Spleen (tissue), 11 donors: ENCODE measurements around the gene SRI. TPM values are rescaled to one million over a fixed set of nuclear protein-coding genes. Genes with fewer than 3 reads are reported as not detected.
"Not testable (repeated sequence)": the region's sequence is repeated elsewhere in the genome, so short reads cannot be mapped to it uniquely, and the experiment has no call there.

Experiments used
- DNase-seq: peaks from one replicate; pipeline ENCODE4 v3.0.0-alpha.2; 2020
- H3K27ac ChIP-seq, 8 donors: fragments of 200-600 bp; sonication (generic) in 7 of 8; 1 replicate in 4 of 8; 2 replicates in 4 of 8; pipeline versions ENCODE4 v1.5.0 to v1.8.0; 2016 to 2021; ENCODE audit warnings: inconsistent platforms in 4 of 8, mild to moderate bottlenecking in 4 of 8, moderate library complexity in 1 of 8
- H3K27me3 ChIP-seq, 7 donors: fragments of 200-600 bp; sonication (generic) in 6 of 7; replicated peaks in 1 of 7; 1 replicate in 4 of 7; 2 replicates in 3 of 7; pipeline versions ENCODE4 v1.5.0 to v1.8.0; 2016 to 2021; ENCODE audit warnings: inconsistent platforms in 3 of 7, mild to moderate bottlenecking in 1 of 7
- H3K36me3 ChIP-seq, 6 donors: fragments of 200-600 bp; sonication (generic) in 5 of 6; 1 replicate in 4 of 6; 2 replicates in 2 of 6; pipeline versions ENCODE4 v1.5.0 to v1.8.0; 2016 to 2021; ENCODE audit warnings: inconsistent platforms in 2 of 6
- H3K4me1 ChIP-seq, 6 donors: fragments of 200-600 bp; sonication (generic) in 5 of 6; 1 replicate in 3 of 6; 2 replicates in 3 of 6; pipeline versions ENCODE4 v1.5.0 to v1.8.0; 2016 to 2021; ENCODE audit warnings: inconsistent platforms in 3 of 6
- H3K4me3 ChIP-seq, 8 donors: fragments of 200-600 bp; sonication (generic) in 7 of 8; 1 replicate in 4 of 8; 2 replicates in 4 of 8; pipeline versions ENCODE4 v1.5.0 to v1.8.0; 2016 to 2021; ENCODE audit warnings: inconsistent platforms in 4 of 8, mild to moderate bottlenecking in 4 of 8, moderate library complexity in 2 of 8
- H3K9me3 ChIP-seq, 8 donors: fragments of 200-600 bp; sonication (generic) in 7 of 8; 1 replicate in 4 of 8; 2 replicates in 4 of 8; pipeline versions ENCODE4 v1.5.0 to v1.8.0; 2016 to 2021; ENCODE audit warnings: inconsistent platforms in 4 of 8
- CTCF ChIP-seq, 11 experiments: fragments of 200-600 bp in 7 of 11; fragments of 450-650 bp in 4 of 11; sonication (generic) in 4 of 11; IDR thresholded peaks in 8 of 11; conservative IDR thresholded peaks in 3 of 11; 1 replicate in 7 of 11; 2 replicates in 4 of 11; pipeline versions ENCODE4 v1.4.0 to v1.8.0; 2016 to 2021; ENCODE audit warnings: antibody characterized with exemption in 11 of 11, inconsistent platforms in 4 of 11, mild to moderate bottlenecking in 1 of 11
- POLR2A ChIP-seq, 3 donors: fragments of 450-650 bp; IDR thresholded peaks; one replicate each; pipeline ENCODE4 v1.5.1; 2017; ENCODE audit warnings: antibody characterized with exemption in 3 of 3, mild to moderate bottlenecking in 1 of 3
- POLR2AphosphoS5 ChIP-seq, 3 donors: sonication (generic); formaldehyde crosslinking; IDR thresholded peaks; one replicate each; pipeline ENCODE4 v1.5.1; 2017; ENCODE audit warnings: antibody characterized with exemption in 3 of 3
- WGBS, 5 donors: extraction: QIAGEN DNeasy Blood & Tissue Kit in 3 of 5; methylation state at CpG; one replicate each; pipeline versions ENCODE4 v1.1.5 to v1.1.7; 2013 to 2018; 5-methylcytosine and 5-hydroxymethylcytosine counted together
- intact Hi-C: fragments of 100-400 bp; cut with DNase I; formaldehyde crosslinking; loops from one replicate; pipeline ENCODE4 v1.15.0; 2023; ENCODE audit warnings: low total_unique reads
- polyA plus RNA-seq, 3 donors: library from polyadenylated mRNA; stranded (reverse); fragments of 200-250 nt; gene quantifications; one replicate each; pipeline ENCODE4 v1.2.1, GENCODE V29; 2013
- total RNA-seq, 7 donors: library from RNA; depleted of rRNA in 3 of 7; stranded (reverse); fragments of >200 nt in 3 of 7; fragmentation: NEBNext Ultra II Directional in 4 of 7; extraction: Animal tissue kit (Norgen Biotek cat#: 25700) in 4 of 7; gene quantifications; one replicate each; pipeline versions ENCODE4 v1.1.0 to v1.2.1, GENCODE V29; 2016 to 2021
- donor health status: healthy with polysubstance abuse.
- donor health status: DM: no; HTN: no; CAD: no; lungs with moderate emphysema.
- donor health status: DM: no; HTN: no; CAD: no.
- donor health status: Bipolar disorder and iron deficiency.
- donor health status: healthy.
- donor health status: DM: no; HTN: no; CAD: no.
- donor health status: DM: yes; HTN: yes; CAD: no.

Gene SRI
- total and polyA plus RNA-seq, 10 donors = 48.4 to 88.3 (median 63.1) TPM

GRCh38 chr7:88259656-88260380, 40.0 kb upstream of the SRI start:
- intact Hi-C loops = no loop called here
- no peak overlapping the region for H3K4me3 ChIP-seq
- no peaks in the 10 kb centered on the region for H3K36me3 ChIP-seq
- peaks cover 0 to 4% (median 3%) of the 10 kb centered on the region in 8 donors for H3K9me3 ChIP-seq
- DNase-seq = no peak
- 67 to 81% (median 71%) methylated on average over 2 of the region's 2 CpGs for WGBS, 5 donors
- no peak for TF ChIP-seq POLR2A (IDR thresholded peaks at IDR 0.05)
- no peak for TF ChIP-seq CTCF (IDR thresholded peaks at IDR 0.05 in 8 of 11, conservative IDR thresholded peaks at IDR 0.05 in 3 of 11)
- TF ChIP-seq POLR2AphosphoS5 (IDR thresholded peaks at IDR 0.05) = no peak
- H3K4me1 ChIP-seq = peaks cover 0 to 6% (median 0%) of the 10 kb centered on the region in 6 donors
- peaks cover 0 to 5% (median 0%) of the 10 kb centered on the region in 7 donors for H3K27me3 ChIP-seq
- no peak overlapping the region for H3K27ac ChIP-seq

- intact Hi-C loops, H3K36me3 ChIP-seq: not testable (repeated sequence)
Observed at GRCh38 chr7:88258296-88258695, 38.5 kb upstream of the SRI start.

DNA sequence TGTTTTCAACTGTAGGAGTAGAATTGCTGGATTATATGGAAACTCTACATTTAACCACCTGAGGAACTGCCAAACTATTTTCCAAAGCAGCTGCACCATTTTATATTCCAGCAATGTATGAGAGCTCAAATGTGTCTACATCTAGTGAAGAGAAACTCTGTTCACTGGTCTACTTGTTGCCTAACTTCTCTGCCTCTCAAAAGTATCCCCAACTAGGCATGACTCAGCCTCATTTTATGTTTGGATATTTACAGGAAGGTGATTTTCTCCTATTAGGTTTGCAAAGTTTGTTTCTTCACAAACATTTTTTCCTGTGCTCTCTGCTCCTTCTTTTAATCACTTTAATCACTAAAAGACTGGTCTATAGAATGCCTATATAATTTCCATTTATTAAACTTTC, 37.1 kb upstream of the SRI start:
- H3K27me3 ChIP-seq = no peaks in the 10 kb centered on the region
- intact Hi-C loops = no loop called here
- DNase-seq = no peak
- TF ChIP-seq POLR2AphosphoS5 (IDR thresholded peaks at IDR 0.05) (no peak), CTCF (IDR thresholded peaks at IDR 0.05 in 8 of 11, conservative IDR thresholded peaks at IDR 0.05 in 3 of 11) (no peak), POLR2A (IDR thresholded peaks at IDR 0.05) (no peak)
- no peaks in the 10 kb centered on the region for H3K36me3 ChIP-seq
- peaks cover 3 to 33% (median 28%) of the 10 kb centered on the region in 8 donors for H3K9me3 ChIP-seq
- H3K27ac ChIP-seq = no peak overlapping the region
- no peaks in the 10 kb centered on the region for H3K4me1 ChIP-seq
- no peak overlapping the region for H3K4me3 ChIP-seq

More at GRCh38 chr7:88258296-88258695, 38.5 kb upstream of the SRI start:
- not testable (repeated sequence) for H3K27me3 ChIP-seq, H3K4me3 ChIP-seq, H3K4me1 ChIP-seq, DNase-seq, H3K27ac ChIP-seq
- peaks cover 3 to 20% (median 18%) of the 10 kb centered on the region in 8 donors for H3K9me3 ChIP-seq
- 83 to 96% (median 86%) methylated on average over 1 of the region's 1 CpG for WGBS, 5 donors

- DNase-seq = peak; percentile 25
- H3K36me3 ChIP-seq = no peaks in the 10 kb centered on the region
- no peak overlapping the region for H3K27ac ChIP-seq
- H3K27me3 ChIP-seq = peaks cover 0 to 7% (median 0%) of the 10 kb centered on the region in 7 donors
- TF ChIP-seq POLR2A (IDR thresholded peaks at IDR 0.05) = no peak
- no peak for TF ChIP-seq CTCF (IDR thresholded peaks at IDR 0.05 in 8 of 11, conservative IDR thresholded peaks at IDR 0.05 in 3 of 11)
- TF ChIP-seq POLR2AphosphoS5 (IDR thresholded peaks at IDR 0.05) = no peak
- WGBS, 5 donors = 76 to 88% (median 83%) methylated on average over 1 to 2 of the region's 2 CpGs
- no peak overlapping the region for H3K4me3 ChIP-seq
- peaks cover 3 to 33% (median 28%) of the 10 kb centered on the region in 8 donors for H3K9me3 ChIP-seq
- intact Hi-C loops = no loop called here
- no peaks in the 10 kb centered on the region for H3K4me1 ChIP-seq
Observed at GRCh38 chr7:88254721-88255424, 35.0 kb upstream of the SRI start.
